Fibroblast of lung (primary cell): ENCODE results near the gene GPR162. TPM values are rescaled to one million over a fixed set of nuclear protein-coding genes. Genes with fewer than 3 reads are reported as not detected.
"Not testable (repeated sequence)": the region's sequence is repeated elsewhere in the genome, so short reads cannot be mapped to it uniquely, and the experiment has no call there.

Experiments
- DNase-seq, 2 donors: peaks; one replicate each; pipeline versions ENCODE4 v3.0.0 to v3.0.0-alpha.2; 2010; ENCODE audit warnings: low read depth in 2 of 2
- H2AFZ ChIP-seq: 2 replicates; pipeline ENCODE4 v1.5.1; 2012; ENCODE audit warnings: low read length, control low read depth, inconsistent platforms
- H3K27ac ChIP-seq: 2 replicates; pipeline ENCODE4 v1.5.1; 2011; ENCODE audit warnings: low read length, control low read depth; ENCODE audit not compliant: insufficient read depth
- H3K27me3 ChIP-seq: 2 replicates; pipeline ENCODE4 v1.5.1; 2011; ENCODE audit warnings: mild to moderate bottlenecking, low read length; ENCODE audit not compliant: control insufficient read depth, insufficient read depth
- H3K36me3 ChIP-seq: 2 replicates; pipeline ENCODE4 v1.5.1; 2011; ENCODE audit warnings: low read length; ENCODE audit not compliant: control insufficient read depth, insufficient read depth
- H3K4me1 ChIP-seq: 2 replicates; pipeline ENCODE4 v1.5.1; 2011; ENCODE audit warnings: low read length; ENCODE audit not compliant: control insufficient read depth, insufficient read depth; ENCODE audit errors: extremely low read depth
- H3K4me2 ChIP-seq: 2 replicates; pipeline ENCODE4 v1.5.1; 2011; ENCODE audit warnings: low read length, control low read depth; ENCODE audit not compliant: insufficient read depth; ENCODE audit errors: extremely low read depth
- H3K4me3 ChIP-seq, 4 experiments: fragments of 200-600 bp in 1 of 4; sonication (generic) in 1 of 4; replicated peaks in 1 of 4; 2 replicates each; pipeline ENCODE4 v1.5.1; 2011 to 2016; ENCODE audit warnings: low read length in 4 of 4, low read depth in 3 of 4, mild to moderate bottlenecking in 3 of 4, control low read depth in 2 of 4, inconsistent platforms in 1 of 4, mixed read lengths in 1 of 4; ENCODE audit not compliant: insufficient read depth in 1 of 4; ENCODE audit errors: control extremely low read depth in 1 of 4
- H3K79me2 ChIP-seq: 2 replicates; pipeline ENCODE4 v1.5.1; 2012; ENCODE audit warnings: mild to moderate bottlenecking, low read length, inconsistent platforms; ENCODE audit not compliant: control insufficient read depth, insufficient read depth
- H3K9ac ChIP-seq: 2 replicates; pipeline ENCODE4 v1.5.1; 2011; ENCODE audit warnings: mild to moderate bottlenecking, low read length, control low read depth; ENCODE audit not compliant: insufficient read depth
- H3K9me3 ChIP-seq: 2 replicates; pipeline ENCODE4 v1.5.1; 2012; ENCODE audit warnings: low read depth, low read length; ENCODE audit not compliant: control insufficient read depth, insufficient read depth
- H4K20me1 ChIP-seq: 2 replicates; pipeline ENCODE4 v1.5.1; 2011; ENCODE audit warnings: low read length; ENCODE audit not compliant: control insufficient read depth, insufficient read depth; ENCODE audit errors: extremely low read depth
- EZH2 ChIP-seq: IDR thresholded peaks from 2 replicates; pipeline ENCODE4 v1.5.1; 2012; ENCODE audit warnings: low read length, control low read depth, mild to moderate bottlenecking; ENCODE audit errors: missing control alignments
- polyA plus RNA-seq, 2 donors: library from polyadenylated mRNA; depleted of rRNA in 1 of 2; stranded (reverse) in 1 of 2; unstranded in 1 of 2; fragments of >200 nt; gene quantifications; 2 replicates each; pipeline ENCODE4 v1.2.1, GENCODE V29; 2011 to 2012; ENCODE audit warnings: missing spikeins in 1 of 2
- total RNA-seq: library from RNA; depleted of rRNA; stranded (reverse); fragments of >200 nt; gene quantifications from 2 replicates; pipeline ENCODE4 v1.2.1, GENCODE V29; 2014
- TF ChIP-seq, protein P1 (sequence below), 2 donors: IDR thresholded peaks in 1 of 2; conservative IDR thresholded peaks in 1 of 2; 1 replicate in 1 of 2; 2 replicates in 1 of 2; pipeline ENCODE4 v1.5.1; 2011 to 2012; ENCODE audit warnings: low read length in 2 of 2, control low read depth in 1 of 2, inconsistent platforms in 1 of 2, low read depth in 1 of 2, mild to moderate bottlenecking in 1 of 2

GPR162 gene
- total and polyA plus RNA-seq, 2 donors (not counting 1 experiment from before 2014, with no cell fraction given): 5.6 to 11.1 TPM

DNA sequence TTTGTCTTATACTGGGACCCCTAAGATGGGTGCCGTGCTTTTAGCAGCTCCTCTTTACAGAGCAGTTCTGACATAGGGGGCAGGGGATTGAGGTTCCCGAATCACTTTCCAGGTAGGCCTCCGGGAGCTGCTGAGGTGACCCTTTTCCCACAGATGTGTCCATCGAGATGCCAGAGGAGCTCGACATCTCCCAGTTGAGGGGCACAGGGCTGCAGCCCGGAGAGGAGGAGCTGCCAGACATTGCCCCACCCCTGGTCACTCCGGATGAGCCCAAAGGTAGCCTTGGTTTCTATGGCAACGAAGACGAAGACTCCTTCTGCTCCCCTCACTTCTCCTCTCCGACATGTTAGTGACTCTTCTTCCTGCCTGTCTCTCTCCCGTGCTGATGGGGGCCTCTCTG lies 41.4 kb downstream of the GPR162 start:
- H3K9ac ChIP-seq: no peak overlapping the region
- no peaks in the 10 kb centered on the region for H3K27me3 ChIP-seq
- H3K4me2 ChIP-seq: no peak overlapping the region
- no peak for DNase-seq
- H3K4me3 ChIP-seq: no peak overlapping the region
- peaks cover 7% of the 10 kb centered on the region for H3K79me2 ChIP-seq
- H3K36me3 ChIP-seq: peaks cover 34% of the 10 kb centered on the region
- TF ChIP-seq, protein P1, sequence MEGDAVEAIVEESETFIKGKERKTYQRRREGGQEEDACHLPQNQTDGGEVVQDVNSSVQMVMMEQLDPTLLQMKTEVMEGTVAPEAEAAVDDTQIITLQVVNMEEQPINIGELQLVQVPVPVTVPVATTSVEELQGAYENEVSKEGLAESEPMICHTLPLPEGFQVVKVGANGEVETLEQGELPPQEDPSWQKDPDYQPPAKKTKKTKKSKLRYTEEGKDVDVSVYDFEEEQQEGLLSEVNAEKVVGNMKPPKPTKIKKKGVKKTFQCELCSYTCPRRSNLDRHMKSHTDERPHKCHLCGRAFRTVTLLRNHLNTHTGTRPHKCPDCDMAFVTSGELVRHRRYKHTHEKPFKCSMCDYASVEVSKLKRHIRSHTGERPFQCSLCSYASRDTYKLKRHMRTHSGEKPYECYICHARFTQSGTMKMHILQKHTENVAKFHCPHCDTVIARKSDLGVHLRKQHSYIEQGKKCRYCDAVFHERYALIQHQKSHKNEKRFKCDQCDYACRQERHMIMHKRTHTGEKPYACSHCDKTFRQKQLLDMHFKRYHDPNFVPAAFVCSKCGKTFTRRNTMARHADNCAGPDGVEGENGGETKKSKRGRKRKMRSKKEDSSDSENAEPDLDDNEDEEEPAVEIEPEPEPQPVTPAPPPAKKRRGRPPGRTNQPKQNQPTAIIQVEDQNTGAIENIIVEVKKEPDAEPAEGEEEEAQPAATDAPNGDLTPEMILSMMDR (conservative IDR thresholded peaks at IDR 0.05 in 1 of 2, IDR thresholded peaks at IDR 0.05 in 1 of 2; ENCODE audit: low read depth in 1 of 2, low read length in 2 of 2): no peak
- no peak for TF ChIP-seq EZH2
- peaks cover 4% of the 10 kb centered on the region for H3K4me1 ChIP-seq
- no peak overlapping the region for H2AFZ ChIP-seq
- H4K20me1 ChIP-seq: no peaks in the 10 kb centered on the region
- H3K27ac ChIP-seq: no peak overlapping the region
- H3K9me3 ChIP-seq: no peaks in the 10 kb centered on the region

DNA sequence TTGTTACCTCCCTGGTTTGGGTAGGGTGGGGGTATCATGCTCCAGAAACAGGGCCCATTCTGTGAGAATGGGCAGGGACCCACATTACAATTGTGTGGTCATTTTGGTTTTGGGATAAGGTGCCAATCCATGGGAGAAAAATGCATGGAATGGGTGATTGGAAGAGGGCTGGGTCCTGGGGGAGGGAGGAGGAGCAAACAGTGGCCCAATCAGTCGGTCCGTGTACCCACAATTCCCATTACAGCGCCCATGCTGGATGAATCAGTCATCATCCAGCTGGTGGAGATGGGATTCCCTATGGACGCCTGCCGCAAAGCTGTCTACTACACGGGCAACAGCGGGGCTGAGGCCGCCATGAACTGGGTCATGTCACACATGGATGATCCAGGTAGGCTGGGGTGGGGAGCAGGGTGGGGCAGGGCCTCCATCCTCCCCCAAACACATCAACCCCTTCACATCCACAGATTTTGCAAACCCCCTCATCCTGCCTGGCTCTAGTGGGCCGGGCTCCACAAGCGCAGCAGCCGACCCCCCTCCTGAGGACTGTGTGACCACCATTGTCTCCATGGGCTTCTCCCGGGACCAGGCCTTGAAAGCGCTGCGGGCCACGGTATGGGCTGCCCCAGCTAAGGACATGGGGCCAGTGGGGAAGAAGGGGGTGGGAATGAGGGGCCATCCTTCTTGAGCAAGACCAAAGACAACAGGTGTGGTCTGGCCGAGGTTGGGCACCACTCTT lies 42.1 kb downstream of the GPR162 start:
- peaks cover 28% of the 10 kb centered on the region for H3K36me3 ChIP-seq
- DNase-seq: peak in 1 of 2 donors; percentile 21
- no peak overlapping the region for H3K27ac ChIP-seq
- H3K27me3 ChIP-seq: no peaks in the 10 kb centered on the region
- TF ChIP-seq EZH2: no peak
- TF ChIP-seq, protein P1 (conservative IDR thresholded peaks at IDR 0.05 in 1 of 2, IDR thresholded peaks at IDR 0.05 in 1 of 2; ENCODE audit: low read depth in 1 of 2, low read length in 2 of 2): no peak
- H3K4me2 ChIP-seq: no peak overlapping the region
- H3K79me2 ChIP-seq: peaks cover 14% of the 10 kb centered on the region
- no peak overlapping the region for H3K9ac ChIP-seq
- peaks cover 4% of the 10 kb centered on the region for H3K4me1 ChIP-seq
- H2AFZ ChIP-seq: no peak overlapping the region
- H4K20me1 ChIP-seq: no peaks in the 10 kb centered on the region
- no peak overlapping the region for H3K4me3 ChIP-seq
- no peaks in the 10 kb centered on the region for H3K9me3 ChIP-seq

GRCh38 chr12:6865307-6865706 lies 43.7 kb downstream of the GPR162 start:
- not testable (repeated sequence) for H3K4me3 ChIP-seq, H3K4me2 ChIP-seq, DNase-seq, H4K20me1 ChIP-seq, H3K9ac ChIP-seq, H3K27me3 ChIP-seq, H2AFZ ChIP-seq, H3K9me3 ChIP-seq, H3K27ac ChIP-seq
- Histone ChIP-seq H3K36me3 (peaks cover 28% of the 10 kb centered on the region), H3K4me1 (peaks cover 16% of the 10 kb centered on the region), H3K79me2 (peaks cover 28% of the 10 kb centered on the region)
